Lower lobe of right lung (tissue), 2 donors: ENCODE measurements around the gene ARHGEF2. TPM values are rescaled to one million over a fixed set of nuclear protein-coding genes. Genes with fewer than 3 reads are reported as not detected.

Source experiments
- ATAC-seq, 2 donors: fragments of 200-7000 bp; cut with Tn5 transposase; one replicate each; pipeline ENCODE4 v1.9.1; 2020 to 2022; ENCODE audit warnings: mild to moderate bottlenecking in 2 of 2, moderate library complexity in 2 of 2
- DNase-seq: peaks from one replicate; pipeline ENCODE4 v3.0.0-alpha.2; 2020
- H3K27ac ChIP-seq: fragments of 200-600 bp; one replicate; pipeline ENCODE4 v1.8.0; 2022
- H3K27me3 ChIP-seq: fragments of 200-600 bp; one replicate; pipeline ENCODE4 v1.8.0; 2022; ENCODE audit warnings: low read depth
- H3K36me3 ChIP-seq: fragments of 200-600 bp; one replicate; pipeline ENCODE4 v1.8.0; 2022; ENCODE audit warnings: mild to moderate bottlenecking
- H3K4me1 ChIP-seq: fragments of 200-600 bp; one replicate; pipeline ENCODE4 v1.8.0; 2022
- H3K4me3 ChIP-seq: fragments of 200-600 bp; one replicate; pipeline ENCODE4 v1.8.0; 2022; ENCODE audit warnings: mild to moderate bottlenecking
- H3K9me3 ChIP-seq: fragments of 200-600 bp; one replicate; pipeline ENCODE4 v1.8.0; 2022
- intact Hi-C: fragments of 100-400 bp; cut with DNase I; formaldehyde crosslinking; loops from one replicate; pipeline ENCODE4 v1.11.0; 2022
- total RNA-seq: library from RNA; stranded (reverse); fragmentation: NEBNext Ultra II Directional; extraction: Animal tissue kit (Norgen Biotek cat#: 25700); gene quantifications from one replicate; pipeline ENCODE4 v1.2.1, GENCODE V29; 2021
- TF ChIP-seq, protein P1 (sequence below): fragments of 200-600 bp; IDR thresholded peaks from one replicate; pipeline ENCODE4 v1.8.0; 2022; ENCODE audit warnings: antibody characterized with exemption, mild to moderate bottlenecking
- donor health status: DM: no; HTN: yes; CAD: no; lungs with severe emphysema.

ARHGEF2 gene
- total RNA-seq, 1 donor from 2014 or later = 252 TPM

GRCh38 chr1:155976913-155977689 is 1.2 kb downstream of the ARHGEF2 start:
- intact Hi-C loops = no loop called here
- no peaks in the 10 kb centered on the region for H3K27me3 ChIP-seq
- DNase-seq (no peak), ATAC-seq (peak; percentile 0 to 3)
- H3K4me3 ChIP-seq = peak overlapping the region; percentile 94
- no peaks in the 10 kb centered on the region for H3K9me3 ChIP-seq
- TF ChIP-seq, protein P1, sequence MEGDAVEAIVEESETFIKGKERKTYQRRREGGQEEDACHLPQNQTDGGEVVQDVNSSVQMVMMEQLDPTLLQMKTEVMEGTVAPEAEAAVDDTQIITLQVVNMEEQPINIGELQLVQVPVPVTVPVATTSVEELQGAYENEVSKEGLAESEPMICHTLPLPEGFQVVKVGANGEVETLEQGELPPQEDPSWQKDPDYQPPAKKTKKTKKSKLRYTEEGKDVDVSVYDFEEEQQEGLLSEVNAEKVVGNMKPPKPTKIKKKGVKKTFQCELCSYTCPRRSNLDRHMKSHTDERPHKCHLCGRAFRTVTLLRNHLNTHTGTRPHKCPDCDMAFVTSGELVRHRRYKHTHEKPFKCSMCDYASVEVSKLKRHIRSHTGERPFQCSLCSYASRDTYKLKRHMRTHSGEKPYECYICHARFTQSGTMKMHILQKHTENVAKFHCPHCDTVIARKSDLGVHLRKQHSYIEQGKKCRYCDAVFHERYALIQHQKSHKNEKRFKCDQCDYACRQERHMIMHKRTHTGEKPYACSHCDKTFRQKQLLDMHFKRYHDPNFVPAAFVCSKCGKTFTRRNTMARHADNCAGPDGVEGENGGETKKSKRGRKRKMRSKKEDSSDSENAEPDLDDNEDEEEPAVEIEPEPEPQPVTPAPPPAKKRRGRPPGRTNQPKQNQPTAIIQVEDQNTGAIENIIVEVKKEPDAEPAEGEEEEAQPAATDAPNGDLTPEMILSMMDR = no peak
- peak overlapping the region; percentile 93 for H3K27ac ChIP-seq
- H3K4me1 ChIP-seq = peaks cover 76% of the 10 kb centered on the region
- peaks cover 7% of the 10 kb centered on the region for H3K36me3 ChIP-seq

- Histone ChIP-seq H3K27ac (peak overlapping the region; percentile 93), H3K4me1 (peaks cover 76% of the 10 kb centered on the region), H3K4me3 (peak overlapping the region; percentile 94), H3K36me3 (peaks cover 7% of the 10 kb centered on the region), H3K27me3 (no peaks in the 10 kb centered on the region), H3K9me3 (no peaks in the 10 kb centered on the region)
- intact Hi-C loops = no loop called here
- ATAC-seq (peak; percentile 44 to 47), DNase-seq (peak; percentile 82)
- TF ChIP-seq, protein P1 = no peak
Observed at GRCh38 chr1:155976062-155976912, 2.1 kb downstream of the ARHGEF2 start.

DNA sequence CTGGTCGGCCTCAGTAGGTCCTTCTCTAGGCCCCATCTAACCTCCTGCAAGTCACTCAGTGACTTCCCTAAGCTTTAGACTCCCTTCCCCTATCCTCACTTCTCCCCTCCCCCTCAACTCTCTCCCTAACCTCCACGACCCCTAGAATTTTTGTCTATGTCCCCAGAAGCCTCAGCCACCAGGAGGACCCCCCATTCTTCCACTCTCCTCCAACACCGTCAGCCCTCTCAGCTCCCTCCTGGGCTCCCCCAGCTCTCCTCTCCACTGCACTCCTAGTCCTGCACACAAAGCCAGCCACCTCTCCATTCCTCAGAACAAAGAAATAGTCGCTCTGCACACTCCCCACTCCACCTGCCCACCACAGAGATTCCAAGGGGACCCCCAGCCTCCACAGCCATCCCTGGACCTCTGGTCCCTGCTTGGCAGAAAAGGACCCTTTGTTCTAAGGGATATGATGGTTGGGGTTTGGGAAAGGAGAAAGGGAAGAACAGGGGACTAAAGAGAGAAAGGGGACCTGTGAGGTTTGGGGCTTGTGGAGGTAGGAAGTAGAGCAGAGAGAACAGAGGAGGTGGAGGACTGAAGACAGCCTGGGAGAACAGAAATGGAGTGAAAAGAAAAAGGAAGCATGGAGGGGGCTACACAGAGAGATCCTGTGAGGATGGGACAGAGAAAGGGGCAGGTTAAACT is 2.8 kb downstream of the ARHGEF2 start:
- no peaks in the 10 kb centered on the region for H3K27me3 ChIP-seq
- DNase-seq (no peak), ATAC-seq (no peak)
- TF ChIP-seq, protein P1 = no peak
- H3K36me3 ChIP-seq = peaks cover 7% of the 10 kb centered on the region
- H3K9me3 ChIP-seq = no peaks in the 10 kb centered on the region
- peak overlapping the region; percentile 94 for H3K4me3 ChIP-seq
- H3K4me1 ChIP-seq = peaks cover 76% of the 10 kb centered on the region
- intact Hi-C loops = no loop called here
- H3K27ac ChIP-seq = peak overlapping the region; percentile 93

GRCh38 chr1:155974208-155975115 is 3.9 kb downstream of the ARHGEF2 start:
- intact Hi-C loops = no loop called here
- Histone ChIP-seq H3K4me1 (peaks cover 76% of the 10 kb centered on the region), H3K27ac (peak overlapping the region; percentile 56), H3K4me3 (peak overlapping the region; percentile 94), H3K36me3 (peaks cover 16% of the 10 kb centered on the region), H3K27me3 (no peaks in the 10 kb centered on the region), H3K9me3 (no peaks in the 10 kb centered on the region)
- ATAC-seq (no peak), DNase-seq (no peak)
- TF ChIP-seq, protein P1 = no peak
